Measurements from ENCODE around the gene TLDC2. TPM values are rescaled to one million over a fixed set of nuclear protein-coding genes. Genes with fewer than 3 reads are reported as not detected.

TLDC2 gene
- total RNA-seq, 1 experiment from 2014 or later, result not detected

- no peak overlapping the region for H2AFZ ChIP-seq (ENCODE audit: low read length)
- no peak overlapping the region for H3K9ac ChIP-seq (ENCODE audit: low read length)
- H3K79me2 ChIP-seq (ENCODE audit: low read length), result no peaks in the 10 kb centered on the region
- H3K4me1 ChIP-seq (ENCODE audit: low read length), result no peaks in the 10 kb centered on the region
- H3K4me3 ChIP-seq (ENCODE audit: low read length), result no peak overlapping the region
- no peaks in the 10 kb centered on the region for H3K9me2 ChIP-seq (replicated peaks; ENCODE audit: insufficient read depth, low read length)
- H4K20me1 ChIP-seq (ENCODE audit: insufficient read depth, low read depth, low read length), result no peaks in the 10 kb centered on the region
- no peaks in the 10 kb centered on the region for H3K27me3 ChIP-seq (ENCODE audit: low read length)
- no peak for DNase-seq
- H3K4me2 ChIP-seq (ENCODE audit: low read depth, low read length, poor library complexity, severe bottlenecking), result no peak overlapping the region
- no peaks in the 10 kb centered on the region for H3K9me3 ChIP-seq (ENCODE audit: low read length)
- H3K27ac ChIP-seq (ENCODE audit: low read length), result no peak overlapping the region
- peaks cover 12% of the 10 kb centered on the region; the same call in 1 of the 2 replicates for H3K36me3 ChIP-seq (ENCODE audit: insufficient read depth, low read length)
Measured at GRCh38 chr20:36917943-36918342, 42.0 kb downstream of the TLDC2 start.

- DNase-seq, result peak; percentile 84
- Histone ChIP-seq H3K79me2 (ENCODE audit: low read length) (no peaks in the 10 kb centered on the region), H3K4me1 (ENCODE audit: low read length) (no peaks in the 10 kb centered on the region), H3K4me2 (ENCODE audit: low read depth, low read length, poor library complexity, severe bottlenecking) (no peak overlapping the region), H3K9ac (ENCODE audit: low read length) (no peak overlapping the region), H3K27ac (ENCODE audit: low read length) (no peak overlapping the region), H3K4me3 (ENCODE audit: low read length) (no peak overlapping the region), H3K36me3 (ENCODE audit: insufficient read depth, low read length) (peaks cover 12% of the 10 kb centered on the region; the same call in 1 of the 2 replicates), H4K20me1 (ENCODE audit: insufficient read depth, low read depth, low read length) (no peaks in the 10 kb centered on the region), H3K9me2 (replicated peaks; ENCODE audit: insufficient read depth, low read length) (no peaks in the 10 kb centered on the region), H3K9me3 (ENCODE audit: low read length) (no peaks in the 10 kb centered on the region), H2AFZ (ENCODE audit: low read length) (no peak overlapping the region), H3K27me3 (ENCODE audit: low read length) (no peaks in the 10 kb centered on the region)
Measured at GRCh38 chr20:36919715-36920333, 43.9 kb downstream of the TLDC2 start.

GRCh38 chr20:36920334-36920730 is 44.4 kb downstream of the TLDC2 start:
- H3K36me3 ChIP-seq (ENCODE audit: insufficient read depth, low read length), result peaks cover 12% of the 10 kb centered on the region; the same call in 1 of the 2 replicates
- no peaks in the 10 kb centered on the region for H4K20me1 ChIP-seq (ENCODE audit: insufficient read depth, low read depth, low read length)
- H2AFZ ChIP-seq (ENCODE audit: low read length), result no peak overlapping the region
- no peak overlapping the region for H3K27ac ChIP-seq (ENCODE audit: low read length)
- no peak overlapping the region for H3K4me2 ChIP-seq (ENCODE audit: low read depth, low read length, poor library complexity, severe bottlenecking)
- no peaks in the 10 kb centered on the region for H3K79me2 ChIP-seq (ENCODE audit: low read length)
- no peak for DNase-seq
- H3K4me3 ChIP-seq (ENCODE audit: low read length), result no peak overlapping the region
- H3K9me2 ChIP-seq (replicated peaks; ENCODE audit: insufficient read depth, low read length), result no peaks in the 10 kb centered on the region
- H3K9me3 ChIP-seq (ENCODE audit: low read length), result no peaks in the 10 kb centered on the region
- H3K27me3 ChIP-seq (ENCODE audit: low read length), result no peaks in the 10 kb centered on the region
- no peak overlapping the region for H3K9ac ChIP-seq (ENCODE audit: low read length)
- no peaks in the 10 kb centered on the region for H3K4me1 ChIP-seq (ENCODE audit: low read length)

- no peaks in the 10 kb centered on the region for H3K79me2 ChIP-seq (ENCODE audit: low read length)
- H3K9me3 ChIP-seq (ENCODE audit: low read length), result no peaks in the 10 kb centered on the region
- H4K20me1 ChIP-seq (ENCODE audit: insufficient read depth, low read depth, low read length), result no peaks in the 10 kb centered on the region
- no peaks in the 10 kb centered on the region for H3K27me3 ChIP-seq (ENCODE audit: low read length)
- H3K9ac ChIP-seq (ENCODE audit: low read length), result no peak overlapping the region
- no peaks in the 10 kb centered on the region for H3K9me2 ChIP-seq (replicated peaks; ENCODE audit: insufficient read depth, low read length)
- H3K36me3 ChIP-seq (ENCODE audit: insufficient read depth, low read length), result peaks cover 7% of the 10 kb centered on the region; the same call in 1 of the 2 replicates
- H3K4me2 ChIP-seq (ENCODE audit: low read depth, low read length, poor library complexity, severe bottlenecking), result no peak overlapping the region
- H2AFZ ChIP-seq (ENCODE audit: low read length), result no peak overlapping the region
- H3K27ac ChIP-seq (ENCODE audit: low read length), result no peak overlapping the region
- DNase-seq, result peak; percentile 28
- no peaks in the 10 kb centered on the region for H3K4me1 ChIP-seq (ENCODE audit: low read length)
- no peak overlapping the region for H3K4me3 ChIP-seq (ENCODE audit: low read length)
Measured at GRCh38 chr20:36924167-36925045, 48.5 kb downstream of the TLDC2 start.

- H4K20me1 ChIP-seq (ENCODE audit: insufficient read depth, low read depth, low read length), result no peaks in the 10 kb centered on the region
- H2AFZ ChIP-seq (ENCODE audit: low read length), result no peak overlapping the region
- no peaks in the 10 kb centered on the region for H3K9me3 ChIP-seq (ENCODE audit: low read length)
- H3K9me2 ChIP-seq (replicated peaks; ENCODE audit: insufficient read depth, low read length), result no peaks in the 10 kb centered on the region
- no peak overlapping the region for H3K27ac ChIP-seq (ENCODE audit: low read length)
- H3K27me3 ChIP-seq (ENCODE audit: low read length), result no peaks in the 10 kb centered on the region
- no peak overlapping the region for H3K9ac ChIP-seq (ENCODE audit: low read length)
- DNase-seq, result peak; percentile 25
- peaks cover 9% of the 10 kb centered on the region; the same call in 1 of the 2 replicates for H3K36me3 ChIP-seq (ENCODE audit: insufficient read depth, low read length)
- H3K79me2 ChIP-seq (ENCODE audit: low read length), result no peaks in the 10 kb centered on the region
- no peak overlapping the region for H3K4me3 ChIP-seq (ENCODE audit: low read length)
- H3K4me2 ChIP-seq (ENCODE audit: low read depth, low read length, poor library complexity, severe bottlenecking), result no peak overlapping the region
- H3K4me1 ChIP-seq (ENCODE audit: low read length), result no peaks in the 10 kb centered on the region
Measured at GRCh38 chr20:36925234-36925633, 49.3 kb downstream of the TLDC2 start.

- H3K27ac ChIP-seq (ENCODE audit: low read length), result no peak overlapping the region
- peak; percentile 37 for DNase-seq
- H3K4me3 ChIP-seq (ENCODE audit: low read length), result no peak overlapping the region
- peaks cover 9% of the 10 kb centered on the region; the same call in 1 of the 2 replicates for H3K36me3 ChIP-seq (ENCODE audit: insufficient read depth, low read length)
- no peaks in the 10 kb centered on the region for H3K4me1 ChIP-seq (ENCODE audit: low read length)
- H2AFZ ChIP-seq (ENCODE audit: low read length), result no peak overlapping the region
- no peaks in the 10 kb centered on the region for H4K20me1 ChIP-seq (ENCODE audit: insufficient read depth, low read depth, low read length)
- no peaks in the 10 kb centered on the region for H3K27me3 ChIP-seq (ENCODE audit: low read length)
- no peaks in the 10 kb centered on the region for H3K9me2 ChIP-seq (replicated peaks; ENCODE audit: insufficient read depth, low read length)
- H3K9ac ChIP-seq (ENCODE audit: low read length), result no peak overlapping the region
- no peaks in the 10 kb centered on the region for H3K79me2 ChIP-seq (ENCODE audit: low read length)
- no peak overlapping the region for H3K4me2 ChIP-seq (ENCODE audit: low read depth, low read length, poor library complexity, severe bottlenecking)
- no peaks in the 10 kb centered on the region for H3K9me3 ChIP-seq (ENCODE audit: low read length)
Measured at GRCh38 chr20:36926653-36927200, 50.8 kb downstream of the TLDC2 start.

- no peak overlapping the region for H3K9ac ChIP-seq (ENCODE audit: low read length)
- no peaks in the 10 kb centered on the region for H3K9me2 ChIP-seq (replicated peaks; ENCODE audit: insufficient read depth, low read length)
- H3K36me3 ChIP-seq (ENCODE audit: insufficient read depth, low read length), result peaks cover 10% of the 10 kb centered on the region; the same call in 1 of the 2 replicates
- H3K4me1 ChIP-seq (ENCODE audit: low read length), result no peaks in the 10 kb centered on the region
- no peaks in the 10 kb centered on the region for H3K9me3 ChIP-seq (ENCODE audit: low read length)
- no peaks in the 10 kb centered on the region for H3K79me2 ChIP-seq (ENCODE audit: low read length)
- no peak overlapping the region for H3K4me2 ChIP-seq (ENCODE audit: low read depth, low read length, poor library complexity, severe bottlenecking)
- H4K20me1 ChIP-seq (ENCODE audit: insufficient read depth, low read depth, low read length), result no peaks in the 10 kb centered on the region
- H2AFZ ChIP-seq (ENCODE audit: low read length), result no peak overlapping the region
- no peak overlapping the region for H3K27ac ChIP-seq (ENCODE audit: low read length)
- peak; percentile 38 for DNase-seq
- H3K27me3 ChIP-seq (ENCODE audit: low read length), result no peaks in the 10 kb centered on the region
- no peak overlapping the region for H3K4me3 ChIP-seq (ENCODE audit: low read length)
Measured at GRCh38 chr20:36927704-36928103, 51.8 kb downstream of the TLDC2 start.

GRCh38 chr20:36929290-36929689 is 53.4 kb downstream of the TLDC2 start:
- no peak overlapping the region for H3K9ac ChIP-seq (ENCODE audit: low read length)
- H3K27me3 ChIP-seq (ENCODE audit: low read length), result no peaks in the 10 kb centered on the region
- H4K20me1 ChIP-seq (ENCODE audit: insufficient read depth, low read depth, low read length), result no peaks in the 10 kb centered on the region
- H3K4me2 ChIP-seq (ENCODE audit: low read depth, low read length, poor library complexity, severe bottlenecking), result no peak overlapping the region
- no peaks in the 10 kb centered on the region for H3K9me2 ChIP-seq (replicated peaks; ENCODE audit: insufficient read depth, low read length)
- peaks cover 15% of the 10 kb centered on the region; the same call in 1 of the 2 replicates for H3K36me3 ChIP-seq (ENCODE audit: insufficient read depth, low read length)
- H3K27ac ChIP-seq (ENCODE audit: low read length), result no peak overlapping the region
- H2AFZ ChIP-seq (ENCODE audit: low read length), result no peak overlapping the region
- no peak for DNase-seq
- no peaks in the 10 kb centered on the region for H3K9me3 ChIP-seq (ENCODE audit: low read length)
- no peaks in the 10 kb centered on the region for H3K79me2 ChIP-seq (ENCODE audit: low read length)
- H3K4me1 ChIP-seq (ENCODE audit: low read length), result no peaks in the 10 kb centered on the region
- no peak overlapping the region for H3K4me3 ChIP-seq (ENCODE audit: low read length)
